OCI-LY7 (cell line): ENCODE results near the gene VPS18.

ENCODE experiments used
- EZH2phosphoT487 ChIP-seq: fragments of 200-600 bp; sonication (generic); IDR thresholded peaks from 2 replicates; pipeline ENCODE4 v1.6.1; 2018; ENCODE audit warnings: low read depth, borderline replicate concordance, mild to moderate bottlenecking, mixed run types, antibody characterized with exemption, low read length, moderate library complexity, mixed read lengths
- TF ChIP-seq, protein P1 (sequence below): fragments of 200-600 bp; sonication (generic); conservative IDR thresholded peaks from 2 replicates; pipeline ENCODE4 v1.5.1; 2014; ENCODE audit warnings: mild to moderate bottlenecking, antibody characterized with exemption, low read length, moderate library complexity, mixed read lengths

DNA sequence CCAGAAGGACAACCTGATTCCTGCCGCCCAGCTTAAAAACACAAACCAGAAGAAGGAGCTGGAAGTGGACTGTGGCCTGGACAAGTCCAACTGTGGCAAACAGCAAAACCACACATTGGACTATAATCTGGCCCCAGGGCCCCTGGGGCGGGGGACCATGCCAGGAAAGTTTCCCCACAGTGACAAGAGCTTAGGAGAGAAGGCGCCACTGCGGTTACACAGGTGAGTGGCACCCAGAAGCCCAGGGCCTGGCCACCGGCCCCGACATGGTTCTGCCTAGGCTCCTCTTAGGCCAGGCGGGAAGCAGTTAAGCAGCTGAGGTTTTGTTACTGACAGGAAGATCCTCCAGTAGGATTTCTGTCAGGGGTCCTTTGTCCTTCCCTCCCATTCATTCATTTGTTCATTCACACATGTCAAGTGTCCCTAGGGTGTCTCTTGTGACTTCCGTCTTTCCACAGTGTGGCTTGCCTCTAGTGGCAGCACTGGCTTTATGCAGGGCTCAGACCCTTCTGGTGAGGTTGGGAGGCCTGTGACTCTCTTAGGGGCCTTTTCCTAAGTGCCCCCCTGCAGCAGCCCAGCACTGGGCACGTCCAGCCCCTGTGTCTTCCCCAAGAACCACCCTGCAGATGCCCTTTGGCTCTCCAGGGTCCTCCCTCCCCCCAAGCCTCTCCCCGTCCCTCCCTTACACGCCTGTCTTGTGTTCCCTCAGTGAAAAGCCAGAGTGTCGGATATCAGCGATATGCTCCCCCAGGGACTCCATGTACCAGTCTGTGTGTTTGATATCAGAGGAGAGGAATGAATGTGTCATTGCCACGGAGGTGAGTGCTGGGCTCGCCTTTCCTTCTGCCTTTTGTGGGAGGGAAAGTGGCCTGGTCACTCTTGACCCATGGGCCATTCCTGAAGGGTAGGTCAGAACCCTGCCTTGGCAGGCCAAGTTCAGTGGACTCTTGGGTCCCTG lies 42.7 kb downstream of the VPS18 start:
- TF ChIP-seq, protein P1, sequence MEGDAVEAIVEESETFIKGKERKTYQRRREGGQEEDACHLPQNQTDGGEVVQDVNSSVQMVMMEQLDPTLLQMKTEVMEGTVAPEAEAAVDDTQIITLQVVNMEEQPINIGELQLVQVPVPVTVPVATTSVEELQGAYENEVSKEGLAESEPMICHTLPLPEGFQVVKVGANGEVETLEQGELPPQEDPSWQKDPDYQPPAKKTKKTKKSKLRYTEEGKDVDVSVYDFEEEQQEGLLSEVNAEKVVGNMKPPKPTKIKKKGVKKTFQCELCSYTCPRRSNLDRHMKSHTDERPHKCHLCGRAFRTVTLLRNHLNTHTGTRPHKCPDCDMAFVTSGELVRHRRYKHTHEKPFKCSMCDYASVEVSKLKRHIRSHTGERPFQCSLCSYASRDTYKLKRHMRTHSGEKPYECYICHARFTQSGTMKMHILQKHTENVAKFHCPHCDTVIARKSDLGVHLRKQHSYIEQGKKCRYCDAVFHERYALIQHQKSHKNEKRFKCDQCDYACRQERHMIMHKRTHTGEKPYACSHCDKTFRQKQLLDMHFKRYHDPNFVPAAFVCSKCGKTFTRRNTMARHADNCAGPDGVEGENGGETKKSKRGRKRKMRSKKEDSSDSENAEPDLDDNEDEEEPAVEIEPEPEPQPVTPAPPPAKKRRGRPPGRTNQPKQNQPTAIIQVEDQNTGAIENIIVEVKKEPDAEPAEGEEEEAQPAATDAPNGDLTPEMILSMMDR = peak; percentile 67
- no peak for TF ChIP-seq EZH2phosphoT487
